SK-N-SH treated with all-trans-retinoic acid at 6 μM for 48 hours (cell line): Measurements from ENCODE around the gene C20orf96.

Experiments used
- ATAC-seq: fragments of 200-7000 bp; cut with Tn5 transposase; 3 replicates; pipeline ENCODE4 v1.9.1; 2020; ENCODE audit warnings: mild to moderate bottlenecking, moderate library complexity
- ARNTL ChIP-seq: fragments of 450-650 bp; formaldehyde crosslinking; IDR thresholded peaks from 2 replicates; pipeline ENCODE4 v1.5.0; 2020; ENCODE audit warnings: low read depth, mild to moderate bottlenecking, moderate library complexity, borderline replicate concordance
- BACH2 ChIP-seq: fragments of 250-450 bp; sonication (Bioruptor Pico); IDR thresholded peaks from 2 replicates; pipeline ENCODE4 v1.9.0; 2021; ENCODE audit warnings: mild to moderate bottlenecking, borderline replicate concordance
- CREB5 ChIP-seq: fragments of 250-450 bp; sonication (Bioruptor Pico); IDR thresholded peaks from 2 replicates; pipeline ENCODE4 v1.5.1; 2020; ENCODE audit warnings: low read depth, mild to moderate bottlenecking, moderate library complexity
- CSDC2 ChIP-seq: fragments of 250-450 bp; sonication (Bioruptor Pico); IDR thresholded peaks from 2 replicates; pipeline ENCODE4 v1.5.0; 2020; ENCODE audit warnings: mild to moderate bottlenecking, moderate library complexity
- CSRNP3 ChIP-seq: fragments of 250-450 bp; sonication (Bioruptor Pico); IDR thresholded peaks from 2 replicates; pipeline ENCODE4 v1.5.1; 2021; ENCODE audit warnings: mild to moderate bottlenecking, moderate library complexity
- ESRRG ChIP-seq: fragments of 250-450 bp; sonication (Bioruptor Pico); IDR thresholded peaks from 2 replicates; pipeline ENCODE4 v1.6.1; 2021; ENCODE audit warnings: mild to moderate bottlenecking
- ISL1 ChIP-seq: fragments of 250-450 bp; sonication (Bioruptor Pico); IDR thresholded peaks from 2 replicates; pipeline ENCODE4 v2.1.2; 2022; ENCODE audit warnings: mild to moderate bottlenecking, moderate library complexity
- OSR1 ChIP-seq: fragments of 250-450 bp; sonication (Bioruptor Pico); IDR thresholded peaks from 2 replicates; pipeline ENCODE4 v1.8.0; 2022; ENCODE audit warnings: moderate library complexity, mild to moderate bottlenecking, inconsistent platforms
- PATZ1 ChIP-seq: fragments of 250-450 bp; sonication (Bioruptor Pico); IDR thresholded peaks from 2 replicates; pipeline ENCODE4 v1.8.0; 2020; ENCODE audit warnings: mild to moderate bottlenecking, moderate library complexity, borderline replicate concordance
- POU6F1 ChIP-seq: fragments of 250-450 bp; sonication (Bioruptor Pico); IDR thresholded peaks from 2 replicates; pipeline ENCODE4 v1.8.0; 2021; ENCODE audit warnings: low read depth, mild to moderate bottlenecking, moderate library complexity, borderline replicate concordance
- PPARA ChIP-seq: fragments of 250-450 bp; sonication (Bioruptor Pico); IDR thresholded peaks from 2 replicates; pipeline ENCODE4 v1.5.0; 2020; ENCODE audit warnings: mild to moderate bottlenecking, borderline replicate concordance
- RARB ChIP-seq: fragments of 250-450 bp; sonication (Bioruptor Pico); IDR thresholded peaks from 2 replicates; pipeline ENCODE4 v1.8.0; 2021; ENCODE audit warnings: mild to moderate bottlenecking, moderate library complexity
- SNAI2 ChIP-seq: fragments of 250-450 bp; sonication (Bioruptor Pico); IDR thresholded peaks from 2 replicates; pipeline ENCODE4 v1.5.0; 2020; ENCODE audit warnings: mild to moderate bottlenecking, moderate library complexity
- TCF4 ChIP-seq: fragments of 250-450 bp; sonication (Bioruptor Pico); IDR thresholded peaks from 2 replicates; pipeline ENCODE4 v1.8.0; 2021; ENCODE audit warnings: mild to moderate bottlenecking, moderate library complexity, borderline replicate concordance
- TOX ChIP-seq: fragments of 250-450 bp; sonication (Bioruptor Pico); IDR thresholded peaks from 2 replicates; pipeline ENCODE4 v1.8.0; 2021; ENCODE audit warnings: mild to moderate bottlenecking, moderate library complexity, borderline replicate concordance
- TSHZ2 ChIP-seq: fragments of 250-450 bp; sonication (Bioruptor Pico); IDR thresholded peaks from 2 replicates; pipeline ENCODE4 v1.5.0; 2020; ENCODE audit warnings: mild to moderate bottlenecking, moderate library complexity
- ZFP3 ChIP-seq: fragments of 250-450 bp; sonication (Bioruptor Pico); IDR thresholded peaks from 2 replicates; pipeline ENCODE4 v1.5.0; 2020; ENCODE audit warnings: mild to moderate bottlenecking, moderate library complexity
- ZNF565 ChIP-seq: fragments of 450-650 bp; formaldehyde crosslinking; conservative IDR thresholded peaks from 2 replicates; pipeline ENCODE4 v1.5.0; 2020; ENCODE audit warnings: low read depth, mild to moderate bottlenecking, moderate library complexity
- ZNF70 ChIP-seq: fragments of 450-650 bp; formaldehyde crosslinking; IDR thresholded peaks from 2 replicates; pipeline ENCODE4 v1.5.0; 2020; ENCODE audit warnings: mild to moderate bottlenecking, moderate library complexity
- ZNF8 ChIP-seq: fragments of 450-650 bp; formaldehyde crosslinking; IDR thresholded peaks from 2 replicates; pipeline ENCODE4 v1.5.0; 2020; ENCODE audit warnings: mild to moderate bottlenecking, moderate library complexity

The C20orf96 gene

GRCh38 chr20:275791-276190, 14.8 kb downstream of the C20orf96 start:
- no peak for TF ChIP-seq OSR1 (CRISPR knock-in tag)
- TF ChIP-seq PPARA (CRISPR knock-in tag) = no peak
- no peak for TF ChIP-seq CREB5 (CRISPR knock-in tag)
- TF ChIP-seq ISL1 (CRISPR knock-in tag) = no peak
- no peak for TF ChIP-seq ZFP3 (CRISPR knock-in tag)
- no peak for TF ChIP-seq CSDC2 (CRISPR knock-in tag)
- TF ChIP-seq SNAI2 (CRISPR knock-in tag) = no peak
- TF ChIP-seq ZNF565 (CRISPR knock-in tag) = no peak
- TF ChIP-seq RARB = no peak
- TF ChIP-seq BACH2 (CRISPR knock-in tag) = no peak
- TF ChIP-seq ARNTL (CRISPR knock-in tag) = no peak
- TF ChIP-seq ZNF8 (CRISPR knock-in tag) = no peak
- no peak for TF ChIP-seq TCF4 (CRISPR knock-in tag)
- no peak for TF ChIP-seq ESRRG (CRISPR knock-in tag)
- no peak for TF ChIP-seq ZNF70 (CRISPR knock-in tag)
- TF ChIP-seq PATZ1 = no peak
- TF ChIP-seq TSHZ2 (CRISPR knock-in tag) = no peak
- no peak for ATAC-seq

- no peak for ATAC-seq
- no peak for TF ChIP-seq CSRNP3 (CRISPR knock-in tag)
- TF ChIP-seq BACH2 (CRISPR knock-in tag) = no peak
- TF ChIP-seq CREB5 (CRISPR knock-in tag) = no peak
- TF ChIP-seq ESRRG (CRISPR knock-in tag) = no peak
- TF ChIP-seq PPARA (CRISPR knock-in tag) = no peak
- no peak for TF ChIP-seq CSDC2 (CRISPR knock-in tag)
- no peak for TF ChIP-seq TCF4 (CRISPR knock-in tag)
- no peak for TF ChIP-seq RARB
- TF ChIP-seq OSR1 (CRISPR knock-in tag) = no peak
- TF ChIP-seq ARNTL (CRISPR knock-in tag) = no peak
- no peak for TF ChIP-seq TOX (CRISPR knock-in tag)
- TF ChIP-seq ZNF8 (CRISPR knock-in tag) = no peak
- TF ChIP-seq POU6F1 (CRISPR knock-in tag) = no peak
- TF ChIP-seq ISL1 (CRISPR knock-in tag) = no peak
- TF ChIP-seq, all 23 proteins: peak for 0
Measured at GRCh38 chr20:273884-274283, 16.7 kb downstream of the C20orf96 start.
